Measurements from ENCODE around the gene ANKLE1.

DNA sequence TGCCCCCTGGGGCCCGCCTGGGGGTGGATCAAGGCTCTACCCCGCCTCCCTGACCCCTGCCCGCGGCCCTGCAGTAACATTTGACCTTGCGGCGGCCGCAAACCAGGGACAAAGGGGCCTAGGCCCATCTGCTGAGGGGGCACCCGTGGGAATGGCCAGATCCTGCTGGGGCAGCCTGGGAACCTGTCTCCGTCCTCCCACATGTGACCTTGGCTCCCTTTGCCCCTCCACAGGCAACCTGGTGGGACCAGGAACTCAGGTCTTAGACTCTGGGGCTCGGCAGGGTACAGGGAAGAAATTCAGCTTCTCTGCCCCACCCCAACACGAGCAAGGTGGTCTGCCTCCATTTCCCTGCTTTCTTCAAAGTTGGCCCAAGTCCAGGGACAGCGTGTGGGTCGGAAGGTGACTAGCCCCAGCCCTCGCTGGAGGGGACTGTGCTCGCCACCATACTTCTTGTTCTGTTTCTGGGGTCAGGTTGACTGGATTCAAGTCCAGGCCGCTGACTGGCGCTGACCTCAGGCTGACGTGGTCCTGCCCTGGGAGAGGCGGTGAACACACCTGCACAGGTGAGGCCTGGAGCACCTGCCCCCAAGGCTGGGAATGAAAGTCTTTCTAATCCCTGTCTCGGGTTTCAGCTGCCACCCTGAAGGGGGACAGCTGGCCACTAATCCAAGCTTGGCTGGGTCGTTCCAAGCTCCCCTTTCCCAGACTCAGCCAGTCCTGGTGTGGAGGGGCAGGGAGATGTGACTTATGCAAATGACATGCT, 33.5 kb upstream of the ANKLE1 start:
- TF ChIP-seq POLR2A (IDR thresholded peaks at IDR 0.05) (no peak), CTCF (IDR thresholded peaks at IDR 0.05) (no peak), POLR2AphosphoS5 (IDR thresholded peaks at IDR 0.05) (no peak)
